H1 (cell line): ENCODE results near the gene SH3D19.

Experiments
- EGR1 ChIP-seq: IDR thresholded peaks from 2 replicates; pipeline ENCODE4 v1.6.1; 2011; ENCODE audit warnings: low read depth, low read length, borderline replicate concordance
- EZH2 ChIP-seq: fragments of 200-600 bp; sonication (generic); IDR thresholded peaks from 2 replicates; pipeline ENCODE4 v1.7.1; 2012; ENCODE audit warnings: low read depth, mild to moderate bottlenecking, moderate library complexity, low read length, inconsistent platforms; ENCODE audit not compliant: severe bottlenecking
- HDAC6 ChIP-seq: IDR thresholded peaks from one replicate; pipeline ENCODE4 v1.7.1; 2012; ENCODE audit warnings: low read depth, mild to moderate bottlenecking, inconsistent platforms, low read length, moderate library complexity
- SP1 ChIP-seq: IDR thresholded peaks from 2 replicates; pipeline ENCODE4 v1.6.1; 2011; ENCODE audit warnings: low read depth, low read length
- TAF1 ChIP-seq: IDR thresholded peaks from 2 replicates; pipeline ENCODE4 v1.6.1; 2011; ENCODE audit warnings: mild to moderate bottlenecking, low read depth, low read length
- TBP ChIP-seq: IDR thresholded peaks from 2 replicates; pipeline ENCODE4 v1.6.1; 2011; ENCODE audit warnings: low read depth, low read length, improper control_type of control experiment
- YY1 ChIP-seq: IDR thresholded peaks from 2 replicates; pipeline ENCODE4 v1.6.1; 2011; ENCODE audit warnings: low read depth, mild to moderate bottlenecking, low read length
- ZNF274 ChIP-seq: IDR thresholded peaks from 2 replicates; pipeline ENCODE4 v1.7.0; 2012; ENCODE audit warnings: low read length, borderline replicate concordance; ENCODE audit errors: extremely low read depth
- TF ChIP-seq, protein P1 (sequence below), 3 experiments: IDR thresholded peaks; 1 replicate in 2 of 3; 2 replicates in 1 of 3; pipeline versions ENCODE4 v1.5.1 to v1.6.1; 2011; ENCODE audit warnings: low read length in 3 of 3, mild to moderate bottlenecking in 3 of 3, inconsistent platforms in 2 of 3, low read depth in 1 of 3, moderate library complexity in 1 of 3; ENCODE audit not compliant: insufficient read depth in 1 of 3; ENCODE audit errors: control extremely low read depth in 1 of 3

DNA sequence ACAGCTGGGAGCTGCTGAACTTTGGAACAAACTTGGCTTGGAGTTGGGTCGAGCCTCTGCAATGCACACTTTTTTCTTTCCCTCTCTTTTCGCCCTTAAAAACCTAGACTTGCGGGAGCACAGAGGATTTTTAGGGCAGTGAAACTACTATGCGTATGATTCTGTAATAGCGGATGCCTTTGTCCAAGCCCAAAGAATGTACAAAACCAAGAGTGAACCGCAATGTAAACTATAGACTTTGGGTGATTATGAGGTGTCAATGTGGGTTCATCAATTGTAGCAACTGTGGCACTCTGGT, 493 bp upstream of the SH3D19 start:
- TF ChIP-seq, protein P1, sequence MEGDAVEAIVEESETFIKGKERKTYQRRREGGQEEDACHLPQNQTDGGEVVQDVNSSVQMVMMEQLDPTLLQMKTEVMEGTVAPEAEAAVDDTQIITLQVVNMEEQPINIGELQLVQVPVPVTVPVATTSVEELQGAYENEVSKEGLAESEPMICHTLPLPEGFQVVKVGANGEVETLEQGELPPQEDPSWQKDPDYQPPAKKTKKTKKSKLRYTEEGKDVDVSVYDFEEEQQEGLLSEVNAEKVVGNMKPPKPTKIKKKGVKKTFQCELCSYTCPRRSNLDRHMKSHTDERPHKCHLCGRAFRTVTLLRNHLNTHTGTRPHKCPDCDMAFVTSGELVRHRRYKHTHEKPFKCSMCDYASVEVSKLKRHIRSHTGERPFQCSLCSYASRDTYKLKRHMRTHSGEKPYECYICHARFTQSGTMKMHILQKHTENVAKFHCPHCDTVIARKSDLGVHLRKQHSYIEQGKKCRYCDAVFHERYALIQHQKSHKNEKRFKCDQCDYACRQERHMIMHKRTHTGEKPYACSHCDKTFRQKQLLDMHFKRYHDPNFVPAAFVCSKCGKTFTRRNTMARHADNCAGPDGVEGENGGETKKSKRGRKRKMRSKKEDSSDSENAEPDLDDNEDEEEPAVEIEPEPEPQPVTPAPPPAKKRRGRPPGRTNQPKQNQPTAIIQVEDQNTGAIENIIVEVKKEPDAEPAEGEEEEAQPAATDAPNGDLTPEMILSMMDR (IDR thresholded peaks at IDR 0.05; ENCODE audit: control extremely low read depth in 1 of 3, insufficient read depth in 1 of 3, low read depth in 1 of 3, low read length in 3 of 3): no peak
- TF ChIP-seq TBP: no peak
- no peak for TF ChIP-seq HDAC6
- TF ChIP-seq EGR1: no peak
- TF ChIP-seq TAF1: no peak
- TF ChIP-seq EZH2: no peak
- no peak for TF ChIP-seq ZNF274
- no peak for TF ChIP-seq SP1
- no peak for TF ChIP-seq YY1
